ENCODE measurements around the gene PER3. TPM values are rescaled to one million over a fixed set of nuclear protein-coding genes. Genes with fewer than 3 reads are reported as not detected.

Gene PER3
- total RNA-seq, 2 donors from 2014 or later: 3.9 to 6.3 TPM

- Mint-ChIP-seq H3K4me3 (no peak overlapping the region), H3K36me3 (ENCODE audit: low read depth) (peaks cover 7% of the 10 kb centered on the region), H3K27ac (no peak overlapping the region), H3K4me1 (no peaks in the 10 kb centered on the region), H3K9me3 (no peaks in the 10 kb centered on the region), H3K27me3 (ENCODE audit: insufficient read depth) (no peaks in the 10 kb centered on the region)
- no peaks in the 10 kb centered on the region for H3K27me3 ChIP-seq (ENCODE audit: control insufficient read depth, insufficient read depth, low read length, poor library complexity, severe bottlenecking)
- H3K27ac ChIP-seq (ENCODE audit: low read depth, low read length): no peak overlapping the region
- H3K9me3 ChIP-seq (ENCODE audit: control insufficient read depth, low read length): peaks cover 3% of the 10 kb centered on the region
- no peak overlapping the region for H3K4me3 ChIP-seq (ENCODE audit: low read length)
- no peak overlapping the region for H3K9ac ChIP-seq (ENCODE audit: extremely low read depth, low read length, poor library complexity, severe bottlenecking)
- peaks cover 11% of the 10 kb centered on the region for H3K36me3 ChIP-seq (ENCODE audit: control insufficient read depth, insufficient read depth, low read length)
- 92 to 99% methylated on average over 6 of the region's 6 CpGs for WGBS, 2 experiments (ENCODE audit: insufficient coverage in 1 of 2, insufficient read length in 1 of 2)
- no peak for TF ChIP-seq CTCF (conservative IDR thresholded peaks at IDR 0.05)
- H3K4me1 ChIP-seq (ENCODE audit: control insufficient read depth, insufficient read depth, low read length): no peaks in the 10 kb centered on the region
- DNase-seq: no peak
Measured at GRCh38 chr1:7760245-7760644, 23.8 kb upstream of the PER3 start.

GRCh38 chr1:7761103-7761502, 23.0 kb upstream of the PER3 start:
- H3K36me3 ChIP-seq (ENCODE audit: control insufficient read depth, insufficient read depth, low read length): peaks cover 6% of the 10 kb centered on the region
- Mint-ChIP-seq H3K4me3 (no peak overlapping the region), H3K27me3 (ENCODE audit: insufficient read depth) (no peaks in the 10 kb centered on the region), H3K36me3 (ENCODE audit: low read depth) (peaks cover 8% of the 10 kb centered on the region), H3K4me1 (no peaks in the 10 kb centered on the region), H3K27ac (no peak overlapping the region), H3K9me3 (no peaks in the 10 kb centered on the region)
- H3K27ac ChIP-seq (ENCODE audit: low read depth, low read length): no peak overlapping the region
- no peaks in the 10 kb centered on the region for H3K27me3 ChIP-seq (ENCODE audit: control insufficient read depth, insufficient read depth, low read length, poor library complexity, severe bottlenecking)
- no peak for TF ChIP-seq CTCF (conservative IDR thresholded peaks at IDR 0.05)
- 89 to 93% methylated on average over 3 of the region's 3 CpGs for WGBS, 2 experiments (ENCODE audit: insufficient coverage in 1 of 2, insufficient read length in 1 of 2)
- no peak overlapping the region for H3K4me3 ChIP-seq (ENCODE audit: low read length)
- no peak overlapping the region for H3K9ac ChIP-seq (ENCODE audit: extremely low read depth, low read length, poor library complexity, severe bottlenecking)
- peaks cover 3% of the 10 kb centered on the region for H3K9me3 ChIP-seq (ENCODE audit: control insufficient read depth, low read length)
- H3K4me1 ChIP-seq (ENCODE audit: control insufficient read depth, insufficient read depth, low read length): no peaks in the 10 kb centered on the region
- no peak for DNase-seq

- H3K4me3 Mint-ChIP-seq: no peak overlapping the region
Measured at GRCh38 chr1:7767176-7767575, 16.9 kb upstream of the PER3 start.

More at GRCh38 chr1:7767176-7767575, 16.9 kb upstream of the PER3 start:
- H3K4me1 ChIP-seq (ENCODE audit: control insufficient read depth, insufficient read depth, low read length): peaks cover 3% of the 10 kb centered on the region
- Mint-ChIP-seq H3K27ac (no peak overlapping the region), H3K27me3 (ENCODE audit: insufficient read depth) (no peaks in the 10 kb centered on the region), H3K4me1 (peaks cover 7% of the 10 kb centered on the region), H3K9me3 (no peaks in the 10 kb centered on the region), H3K36me3 (ENCODE audit: low read depth) (peaks cover 8% of the 10 kb centered on the region)
- H3K4me3 ChIP-seq (ENCODE audit: low read length): no peak overlapping the region
- no peak overlapping the region for H3K27ac ChIP-seq (ENCODE audit: low read depth, low read length)
- no peaks in the 10 kb centered on the region for H3K36me3 ChIP-seq (ENCODE audit: control insufficient read depth, insufficient read depth, low read length)
- H3K27me3 ChIP-seq (ENCODE audit: control insufficient read depth, insufficient read depth, low read length, poor library complexity, severe bottlenecking): no peaks in the 10 kb centered on the region
- 98 to 100% methylated on average over 3 to 4 of the region's 4 CpGs for WGBS, 2 experiments (ENCODE audit: insufficient coverage in 1 of 2, insufficient read length in 1 of 2)
- no peak for DNase-seq
- TF ChIP-seq CTCF (conservative IDR thresholded peaks at IDR 0.05): no peak
- no peak overlapping the region for H3K9ac ChIP-seq (ENCODE audit: extremely low read depth, low read length, poor library complexity, severe bottlenecking)
- no peaks in the 10 kb centered on the region for H3K9me3 ChIP-seq (ENCODE audit: control insufficient read depth, low read length)

Data from endodermal cell (in vitro differentiated cells).